HG02623 (cell line): ENCODE data around the gene VPS33B.

Experiments
- ATAC-seq: cut with Tn5 transposase; IDR thresholded peaks from one replicate; pipeline ENCODE4 v1.9.1; 2021; ENCODE audit warnings: moderate library complexity; ENCODE audit not compliant: unreplicated experiment

The VPS33B gene

GRCh38 chr15:90986790-90987507 lies 35.4 kb downstream of the VPS33B start:
- ATAC-seq = peak; percentile 56

GRCh38 chr15:90982135-90982534 lies 40.3 kb downstream of the VPS33B start:
- ATAC-seq = no peak

- ATAC-seq = peak; percentile 86
These were observed 40.7 kb downstream of the VPS33B start for GRCh38 chr15:90981681-90982080.

- no peak for ATAC-seq
These were observed 42.8 kb downstream of the VPS33B start for GRCh38 chr15:90979582-90979981.

GRCh38 chr15:90974216-90974615 lies 48.2 kb downstream of the VPS33B start:
- no peak for ATAC-seq

GRCh38 chr15:90972133-90972532 lies 50.3 kb downstream of the VPS33B start:
- no peak for ATAC-seq

- no peak for ATAC-seq
These were observed 52.1 kb downstream of the VPS33B start for GRCh38 chr15:90970274-90970673.

GRCh38 chr15:90968434-90968833 lies 54.0 kb downstream of the VPS33B start:
- ATAC-seq = no peak

GRCh38 chr15:90967206-90967605 lies 55.2 kb downstream of the VPS33B start:
- no peak for ATAC-seq

GRCh38 chr15:90966262-90966661 lies 56.1 kb downstream of the VPS33B start:
- no peak for ATAC-seq

GRCh38 chr15:90962021-90962420 lies 60.4 kb downstream of the VPS33B start:
- no peak for ATAC-seq

- no peak for ATAC-seq
These were observed 61.9 kb downstream of the VPS33B start for GRCh38 chr15:90960298-90961091.

- ATAC-seq = no peak
These were observed 62.5 kb downstream of the VPS33B start for GRCh38 chr15:90959894-90960293.

GRCh38 chr15:90959028-90959595 lies 63.3 kb downstream of the VPS33B start:
- no peak for ATAC-seq

GRCh38 chr15:90957791-90958190 lies 64.6 kb downstream of the VPS33B start:
- ATAC-seq = no peak

- ATAC-seq = no peak
These were observed 65.2 kb downstream of the VPS33B start for GRCh38 chr15:90957031-90957790.

- no peak for ATAC-seq
These were observed 65.9 kb downstream of the VPS33B start for GRCh38 chr15:90956274-90957030.

- ATAC-seq = no peak
These were observed 66.6 kb downstream of the VPS33B start for GRCh38 chr15:90955624-90956273.

- peak; percentile 96 for ATAC-seq
These were observed 67.4 kb downstream of the VPS33B start, which contains the start of gene RCCD1 for GRCh38 chr15:90954712-90955623. Gene RCCD1 (plus strand): TSS chr15:90954884. CDS start chr15:90956735, 1,851 bp downstream.
